K562 (cell line): ENCODE data around the gene SFSWAP.

ENCODE experiments used
- ATF1 ChIP-seq, 2 experiments: fragments of 450-650 bp in 1 of 2; IDR thresholded peaks; 2 replicates each; pipeline ENCODE4 v1.6.1; 2016; ENCODE audit warnings: missing compliant biosample characterization in 1 of 2, missing genetic modification characterization in 1 of 2
- CBFB ChIP-seq: sonication (generic); formaldehyde crosslinking; IDR thresholded peaks from 2 replicates; pipeline ENCODE4 v1.4.0; 2020; ENCODE audit warnings: mild to moderate bottlenecking, missing genetic modification reagents
- CBX5 ChIP-seq: IDR thresholded peaks from 2 replicates; pipeline ENCODE4 v1.6.1; 2014; ENCODE audit warnings: low read depth, borderline replicate concordance
- CXXC5 ChIP-seq: fragments of 250-450 bp; sonication (Bioruptor Pico); IDR thresholded peaks from 2 replicates; pipeline ENCODE4 v1.8.0; 2022; ENCODE audit warnings: inconsistent platforms, mild to moderate bottlenecking, moderate library complexity
- EZH2 ChIP-seq: IDR thresholded peaks from 2 replicates; pipeline ENCODE4 v1.6.1; 2012; ENCODE audit warnings: low read depth, mild to moderate bottlenecking, inconsistent platforms, low read length, borderline replicate concordance
- FOXJ2 ChIP-seq: fragments of 200-800 bp; sonication (Bioruptor generic); IDR thresholded peaks from 2 replicates; pipeline ENCODE4 v1.6.1; 2016; ENCODE audit warnings: missing genetic modification characterization, missing compliant biosample characterization
- HNRNPL ChIP-seq: fragments of 200-400 bp; formaldehyde crosslinking; IDR thresholded peaks from 2 replicates; pipeline ENCODE4 v1.6.1; 2017; ENCODE audit warnings: low read depth, mild to moderate bottlenecking, low read length
- POLR2A ChIP-seq: fragments of 450-650 bp; conservative IDR thresholded peaks from 2 replicates; pipeline ENCODE4 v1.6.1; 2016
- POLR2AphosphoS5 ChIP-seq: IDR thresholded peaks from 2 replicates; pipeline ENCODE4 v1.6.1; 2011; ENCODE audit warnings: mild to moderate bottlenecking, low read depth, low read length, moderate library complexity; ENCODE audit not compliant: control insufficient read depth, insufficient read depth
- RBFOX2 ChIP-seq: fragments of 200-400 bp; formaldehyde crosslinking; IDR thresholded peaks from 2 replicates; pipeline ENCODE4 v1.6.1; 2017; ENCODE audit warnings: low read depth, mild to moderate bottlenecking, low read length, moderate library complexity
- TCF7 ChIP-seq: sonication (generic); IDR thresholded peaks from 2 replicates; pipeline ENCODE4 v1.6.1; 2016; ENCODE audit warnings: antibody characterized with exemption, borderline replicate concordance
- TF ChIP-seq, protein P1 (sequence below), 3 experiments: IDR thresholded peaks in 2 of 3; conservative IDR thresholded peaks in 1 of 3; 2 replicates each; pipeline ENCODE4 v1.5.1; 2011 to 2012; ENCODE audit warnings: low read length in 3 of 3, mild to moderate bottlenecking in 3 of 3, control low read depth in 2 of 3, improper control_type of control experiment in 1 of 3, inconsistent platforms in 1 of 3, low read depth in 1 of 3, mixed read lengths in 1 of 3, moderate library complexity in 1 of 3; ENCODE audit not compliant: insufficient read depth in 2 of 3
- TF ChIP-seq, protein P2 (sequence below): fragments of 250-450 bp; sonication (Bioruptor Pico); IDR thresholded peaks from 2 replicates; pipeline ENCODE4 v1.4.0; 2020; ENCODE audit warnings: mild to moderate bottlenecking, moderate library complexity

DNA sequence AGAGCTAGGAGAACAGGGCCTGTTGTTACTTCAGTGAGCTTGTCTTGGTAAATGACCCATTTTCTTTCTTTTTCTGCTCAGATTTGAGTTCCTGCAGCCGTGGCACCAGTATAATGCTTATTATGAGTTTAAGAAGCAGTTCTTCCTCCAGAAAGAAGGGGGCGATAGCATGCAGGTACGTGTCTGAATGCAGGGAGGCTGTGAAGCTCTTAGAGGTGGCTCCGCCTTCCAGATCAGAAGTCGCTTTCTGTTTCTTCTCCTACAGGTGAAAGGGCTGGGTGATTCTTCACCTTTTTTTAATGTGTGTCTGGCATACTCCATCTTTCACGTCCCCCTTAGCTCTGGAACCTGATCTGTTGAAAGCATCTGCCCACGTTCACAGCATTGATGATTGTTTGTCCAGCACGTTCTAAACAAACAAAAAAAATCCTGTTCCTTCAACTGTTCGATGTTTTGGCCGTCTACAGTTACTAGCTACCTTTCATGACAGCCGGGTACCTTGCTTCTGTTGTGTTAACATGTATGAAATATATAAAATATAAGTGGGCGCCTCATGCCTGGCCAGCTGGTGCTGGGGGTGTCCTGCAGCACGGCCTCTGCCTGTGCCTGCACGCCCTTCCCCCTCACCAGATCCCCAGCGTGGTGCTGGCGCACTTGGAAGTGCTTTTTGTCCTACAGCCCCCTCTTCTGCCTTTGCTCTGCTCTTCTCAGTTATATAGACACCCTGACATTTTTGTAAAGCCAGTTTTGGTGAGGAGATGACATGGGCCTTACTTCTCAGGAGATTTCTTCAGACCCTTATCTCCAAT is 44.6 kb downstream of the SFSWAP start:
- TF ChIP-seq, protein P1, sequence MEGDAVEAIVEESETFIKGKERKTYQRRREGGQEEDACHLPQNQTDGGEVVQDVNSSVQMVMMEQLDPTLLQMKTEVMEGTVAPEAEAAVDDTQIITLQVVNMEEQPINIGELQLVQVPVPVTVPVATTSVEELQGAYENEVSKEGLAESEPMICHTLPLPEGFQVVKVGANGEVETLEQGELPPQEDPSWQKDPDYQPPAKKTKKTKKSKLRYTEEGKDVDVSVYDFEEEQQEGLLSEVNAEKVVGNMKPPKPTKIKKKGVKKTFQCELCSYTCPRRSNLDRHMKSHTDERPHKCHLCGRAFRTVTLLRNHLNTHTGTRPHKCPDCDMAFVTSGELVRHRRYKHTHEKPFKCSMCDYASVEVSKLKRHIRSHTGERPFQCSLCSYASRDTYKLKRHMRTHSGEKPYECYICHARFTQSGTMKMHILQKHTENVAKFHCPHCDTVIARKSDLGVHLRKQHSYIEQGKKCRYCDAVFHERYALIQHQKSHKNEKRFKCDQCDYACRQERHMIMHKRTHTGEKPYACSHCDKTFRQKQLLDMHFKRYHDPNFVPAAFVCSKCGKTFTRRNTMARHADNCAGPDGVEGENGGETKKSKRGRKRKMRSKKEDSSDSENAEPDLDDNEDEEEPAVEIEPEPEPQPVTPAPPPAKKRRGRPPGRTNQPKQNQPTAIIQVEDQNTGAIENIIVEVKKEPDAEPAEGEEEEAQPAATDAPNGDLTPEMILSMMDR (IDR thresholded peaks at IDR 0.05 in 2 of 3, conservative IDR thresholded peaks at IDR 0.05 in 1 of 3; ENCODE audit: insufficient read depth in 2 of 3, low read depth in 1 of 3, low read length in 3 of 3) = peak; percentile 51 to 73 (median 53)
- TF ChIP-seq FOXJ2 (tag) = no peak
- TF ChIP-seq HNRNPL = no peak
- no peak for TF ChIP-seq EZH2
- TF ChIP-seq, protein P2, sequence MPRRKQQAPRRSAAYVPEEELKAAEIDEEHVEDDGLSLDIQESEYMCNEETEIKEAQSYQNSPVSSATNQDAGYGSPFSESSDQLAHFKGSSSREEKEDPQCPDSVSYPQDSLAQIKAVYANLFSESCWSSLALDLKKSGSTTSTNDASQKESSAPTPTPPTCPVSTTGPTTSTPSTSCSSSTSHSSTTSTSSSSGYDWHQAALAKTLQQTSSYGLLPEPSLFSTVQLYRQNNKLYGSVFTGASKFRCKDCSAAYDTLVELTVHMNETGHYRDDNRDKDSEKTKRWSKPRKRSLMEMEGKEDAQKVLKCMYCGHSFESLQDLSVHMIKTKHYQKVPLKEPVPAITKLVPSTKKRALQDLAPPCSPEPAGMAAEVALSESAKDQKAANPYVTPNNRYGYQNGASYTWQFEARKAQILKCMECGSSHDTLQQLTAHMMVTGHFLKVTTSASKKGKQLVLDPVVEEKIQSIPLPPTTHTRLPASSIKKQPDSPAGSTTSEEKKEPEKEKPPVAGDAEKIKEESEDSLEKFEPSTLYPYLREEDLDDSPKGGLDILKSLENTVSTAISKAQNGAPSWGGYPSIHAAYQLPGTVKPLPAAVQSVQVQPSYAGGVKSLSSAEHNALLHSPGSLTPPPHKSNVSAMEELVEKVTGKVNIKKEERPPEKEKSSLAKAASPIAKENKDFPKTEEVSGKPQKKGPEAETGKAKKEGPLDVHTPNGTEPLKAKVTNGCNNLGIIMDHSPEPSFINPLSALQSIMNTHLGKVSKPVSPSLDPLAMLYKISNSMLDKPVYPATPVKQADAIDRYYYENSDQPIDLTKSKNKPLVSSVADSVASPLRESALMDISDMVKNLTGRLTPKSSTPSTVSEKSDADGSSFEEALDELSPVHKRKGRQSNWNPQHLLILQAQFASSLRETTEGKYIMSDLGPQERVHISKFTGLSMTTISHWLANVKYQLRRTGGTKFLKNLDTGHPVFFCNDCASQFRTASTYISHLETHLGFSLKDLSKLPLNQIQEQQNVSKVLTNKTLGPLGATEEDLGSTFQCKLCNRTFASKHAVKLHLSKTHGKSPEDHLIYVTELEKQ (CRISPR knock-in tag) = no peak
- no peak for TF ChIP-seq POLR2AphosphoS5
- no peak for TF ChIP-seq CXXC5 (CRISPR knock-in tag)
- no peak for TF ChIP-seq TCF7
- TF ChIP-seq CBX5 = no peak
- TF ChIP-seq POLR2A = no peak
- no peak for TF ChIP-seq CBFB (CRISPR knock-in tag)
- no peak for TF ChIP-seq RBFOX2
- TF ChIP-seq ATF1 (CRISPR knock-in tag; IDR thresholded peaks at IDR 0.05) = no peak
- no peak for TF ChIP-seq ATF1 (tag; IDR thresholded peaks at IDR 0.05)
